Hepatocyte (in vitro differentiated cells): Measurements from ENCODE around the gene C4orf17. TPM values are rescaled to one million over a fixed set of nuclear protein-coding genes. Genes with fewer than 3 reads are reported as not detected.
A peak's percentile ranks its signal among the peaks of the same experiment; 100 is the strongest.

Source experiments
- DNase-seq: peaks from one replicate; pipeline ENCODE4 v3.0.0-alpha.2; 2016; ENCODE audit warnings: low spot score
- H2AFZ ChIP-seq: fragments of 200-600 bp; sonication (generic); 2 replicates; pipeline ENCODE4 v1.6.0; 2016; ENCODE audit warnings: antibody characterized with exemption, mild to moderate bottlenecking
- H3K27ac ChIP-seq: fragments of 200-600 bp; sonication (generic); 2 replicates; pipeline ENCODE4 v1.5.1; 2016; ENCODE audit warnings: mild to moderate bottlenecking
- H3K27me3 ChIP-seq: fragments of 200-600 bp; sonication (generic); 2 replicates; pipeline ENCODE4 v1.6.1; 2016
- H3K36me3 ChIP-seq: fragments of 200-600 bp; sonication (generic); replicated peaks from 2 replicates; pipeline ENCODE4 v1.5.1; 2016; ENCODE audit warnings: low read depth; ENCODE audit not compliant: insufficient read depth
- H3K4me1 ChIP-seq: fragments of 200-600 bp; sonication (generic); 2 replicates; pipeline ENCODE4 v1.5.1; 2016; ENCODE audit warnings: mild to moderate bottlenecking, moderate library complexity; ENCODE audit not compliant: insufficient read depth
- H3K4me2 ChIP-seq: fragments of 200-600 bp; sonication (generic); 2 replicates; pipeline ENCODE4 v1.6.0; 2016
- H3K4me3 ChIP-seq: fragments of 200-600 bp; sonication (generic); 2 replicates; pipeline ENCODE4 v1.5.1; 2016; ENCODE audit warnings: mild to moderate bottlenecking
- H3K79me2 ChIP-seq: fragments of 200-600 bp; sonication (generic); 2 replicates; pipeline ENCODE4 v1.6.0; 2017; ENCODE audit warnings: mild to moderate bottlenecking
- H3K9me2 ChIP-seq: fragments of 200-600 bp; sonication (generic); replicated peaks from 2 replicates; pipeline ENCODE4 v1.6.0; 2017; ENCODE audit warnings: mild to moderate bottlenecking; ENCODE audit not compliant: insufficient read depth
- H3K9me3 ChIP-seq: fragments of 200-600 bp; sonication (generic); 2 replicates; pipeline ENCODE4 v1.5.1; 2016; ENCODE audit warnings: low read depth, mild to moderate bottlenecking
- H4K20me1 ChIP-seq: fragments of 200-600 bp; sonication (generic); 2 replicates; pipeline ENCODE4 v1.6.0; 2016; ENCODE audit warnings: mild to moderate bottlenecking; ENCODE audit not compliant: insufficient read depth, poor library complexity, severe bottlenecking
- EZH2 ChIP-seq: fragments of 200-600 bp; sonication (generic); IDR thresholded peaks from 2 replicates; pipeline ENCODE4 v1.6.1; 2016; ENCODE audit warnings: antibody characterized with exemption, mild to moderate bottlenecking, borderline replicate concordance
- EZH2phosphoT487 ChIP-seq: fragments of 200-600 bp; sonication (generic); IDR thresholded peaks from one replicate; pipeline ENCODE4 v1.6.1; 2018; ENCODE audit warnings: antibody characterized with exemption, mild to moderate bottlenecking, low read depth, moderate library complexity; ENCODE audit not compliant: unreplicated experiment, severe bottlenecking
- WGBS: methylation state at CpG from one replicate; pipeline ENCODE4 v1.1.6; 2016; ENCODE audit warnings: low lambda C conversion rate; ENCODE audit errors: missing lambda C conversion rate; 5-methylcytosine and 5-hydroxymethylcytosine counted together
- polyA plus RNA-seq: library from polyadenylated mRNA; unstranded; fragments of >200 nt; fragmentation: Nextera tagmentation; extraction: Ambion mirVana; gene quantifications from 2 replicates; pipeline ENCODE4 v1.2.1, GENCODE V29; 2016
- total RNA-seq: library from RNA; depleted of rRNA; stranded (reverse); fragments of >200 nt; gene quantifications from 2 replicates; pipeline ENCODE4 v1.2.3, GENCODE V29; 2014
- TF ChIP-seq, protein P1 (sequence below): fragments of 200-600 bp; sonication (generic); IDR thresholded peaks from 2 replicates; pipeline ENCODE4 v1.5.1; 2016; ENCODE audit warnings: antibody characterized with exemption, mild to moderate bottlenecking; ENCODE audit not compliant: poor library complexity

C4orf17 gene
- total and polyA plus RNA-seq, 2 experiments from 2014 or later = not detected

GRCh38 chr4:99578714-99579113, 67.9 kb downstream of the C4orf17 start:
- Histone ChIP-seq H2AFZ (no peak overlapping the region), H3K36me3 (no peaks in the 10 kb centered on the region), H3K27me3 (no peaks in the 10 kb centered on the region), H3K4me1 (peaks cover 6% of the 10 kb centered on the region), H3K27ac (peak overlapping the region; percentile 45), H3K4me2 (peak overlapping the region; percentile 59), H3K9me2 (no peaks in the 10 kb centered on the region), H3K9me3 (no peaks in the 10 kb centered on the region), H4K20me1 (no peaks in the 10 kb centered on the region), H3K79me2 (peaks cover 27% of the 10 kb centered on the region), H3K4me3 (no peak overlapping the region)
- 66% methylated on average over 2 of the region's 2 CpGs for WGBS
- no peak for DNase-seq
- TF ChIP-seq EZH2phosphoT487 = no peak
- no peak for TF ChIP-seq EZH2
- TF ChIP-seq, protein P1, sequence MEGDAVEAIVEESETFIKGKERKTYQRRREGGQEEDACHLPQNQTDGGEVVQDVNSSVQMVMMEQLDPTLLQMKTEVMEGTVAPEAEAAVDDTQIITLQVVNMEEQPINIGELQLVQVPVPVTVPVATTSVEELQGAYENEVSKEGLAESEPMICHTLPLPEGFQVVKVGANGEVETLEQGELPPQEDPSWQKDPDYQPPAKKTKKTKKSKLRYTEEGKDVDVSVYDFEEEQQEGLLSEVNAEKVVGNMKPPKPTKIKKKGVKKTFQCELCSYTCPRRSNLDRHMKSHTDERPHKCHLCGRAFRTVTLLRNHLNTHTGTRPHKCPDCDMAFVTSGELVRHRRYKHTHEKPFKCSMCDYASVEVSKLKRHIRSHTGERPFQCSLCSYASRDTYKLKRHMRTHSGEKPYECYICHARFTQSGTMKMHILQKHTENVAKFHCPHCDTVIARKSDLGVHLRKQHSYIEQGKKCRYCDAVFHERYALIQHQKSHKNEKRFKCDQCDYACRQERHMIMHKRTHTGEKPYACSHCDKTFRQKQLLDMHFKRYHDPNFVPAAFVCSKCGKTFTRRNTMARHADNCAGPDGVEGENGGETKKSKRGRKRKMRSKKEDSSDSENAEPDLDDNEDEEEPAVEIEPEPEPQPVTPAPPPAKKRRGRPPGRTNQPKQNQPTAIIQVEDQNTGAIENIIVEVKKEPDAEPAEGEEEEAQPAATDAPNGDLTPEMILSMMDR = no peak

- TF ChIP-seq, protein P1 = no peak
- TF ChIP-seq EZH2phosphoT487 = no peak
- no peak for TF ChIP-seq EZH2
- no peaks in the 10 kb centered on the region for H3K9me2 ChIP-seq
- H4K20me1 ChIP-seq = no peaks in the 10 kb centered on the region
- H3K4me1 ChIP-seq = peaks cover 23% of the 10 kb centered on the region
- peaks cover 13% of the 10 kb centered on the region for H3K79me2 ChIP-seq
- 87% methylated on average over 1 of the region's 1 CpG for WGBS
- H3K27me3 ChIP-seq = no peaks in the 10 kb centered on the region
- no peak overlapping the region for H2AFZ ChIP-seq
- DNase-seq = no peak
- no peak overlapping the region for H3K4me3 ChIP-seq
- no peaks in the 10 kb centered on the region for H3K9me3 ChIP-seq
- H3K4me2 ChIP-seq = peak overlapping the region; percentile 1
- no peaks in the 10 kb centered on the region for H3K36me3 ChIP-seq
- H3K27ac ChIP-seq = peak overlapping the region; percentile 65
Observed at GRCh38 chr4:99585516-99585915, 74.7 kb downstream of the C4orf17 start.

- Histone ChIP-seq H3K27me3 (no peaks in the 10 kb centered on the region), H3K4me3 (no peak overlapping the region), H4K20me1 (no peaks in the 10 kb centered on the region), H3K9me3 (no peaks in the 10 kb centered on the region), H3K27ac (peak overlapping the region; percentile 50), H2AFZ (no peak overlapping the region), H3K4me1 (peaks cover 23% of the 10 kb centered on the region), H3K36me3 (no peaks in the 10 kb centered on the region), H3K9me2 (no peaks in the 10 kb centered on the region), H3K4me2 (peak overlapping the region; percentile 1), H3K79me2 (peaks cover 6% of the 10 kb centered on the region)
- TF ChIP-seq EZH2 (no peak), EZH2phosphoT487 (no peak)
- TF ChIP-seq, protein P1 = no peak
- no peak for DNase-seq
- WGBS = 58% methylated on average over 2 of the region's 2 CpGs
Observed at GRCh38 chr4:99586322-99586721, 75.5 kb downstream of the C4orf17 start.

GRCh38 chr4:99586797-99587196, 76.0 kb downstream of the C4orf17 start:
- H3K4me1 ChIP-seq = peaks cover 23% of the 10 kb centered on the region
- no peaks in the 10 kb centered on the region for H3K9me2 ChIP-seq
- H3K27me3 ChIP-seq = no peaks in the 10 kb centered on the region
- no peak overlapping the region for H3K4me3 ChIP-seq
- DNase-seq = peak; percentile 32
- WGBS = 41% methylated on average over 1 of the region's 1 CpG
- TF ChIP-seq EZH2phosphoT487 = no peak
- TF ChIP-seq, protein P1 = no peak
- TF ChIP-seq EZH2 = no peak
- H3K4me2 ChIP-seq = peak overlapping the region; percentile 10
- H4K20me1 ChIP-seq = no peaks in the 10 kb centered on the region
- peaks cover 2% of the 10 kb centered on the region for H3K79me2 ChIP-seq
- H3K9me3 ChIP-seq = no peaks in the 10 kb centered on the region
- peak overlapping the region; percentile 77 for H3K27ac ChIP-seq
- H3K36me3 ChIP-seq = no peaks in the 10 kb centered on the region
- no peak overlapping the region for H2AFZ ChIP-seq
